GM23338 (cell line): ENCODE data around the gene LAPTM5.

ENCODE experiments used
- CREB1 ChIP-seq: fragments of 250-450 bp; sonication (Bioruptor Pico); IDR thresholded peaks from 2 replicates; pipeline ENCODE4 v1.5.0; 2020; ENCODE audit warnings: low read depth, mild to moderate bottlenecking, moderate library complexity
- CTCF ChIP-seq, 2 experiments: fragments of 200-600 bp in 1 of 2; sonication (generic) in 1 of 2; conservative IDR thresholded peaks; 2 replicates each; pipeline versions ENCODE4 v1.5.1 to v1.6.1; 2016 to 2017; ENCODE audit warnings: antibody characterized with exemption in 2 of 2, low read depth in 2 of 2, mild to moderate bottlenecking in 2 of 2, moderate library complexity in 1 of 2
- ETS1 ChIP-seq: IDR thresholded peaks from 2 replicates; pipeline ENCODE4 v1.6.1; 2016; ENCODE audit warnings: antibody characterized with exemption
- EZH2 ChIP-seq: fragments of 200-600 bp; sonication (generic); IDR thresholded peaks from one replicate; pipeline ENCODE4 v1.8.0; 2017; ENCODE audit warnings: antibody characterized with exemption, mild to moderate bottlenecking, low read depth; ENCODE audit not compliant: unreplicated experiment
- EZH2phosphoT487 ChIP-seq: fragments of 200-600 bp; sonication (generic); IDR thresholded peaks from one replicate; pipeline ENCODE4 v1.8.1; 2018; ENCODE audit warnings: antibody characterized with exemption; ENCODE audit not compliant: unreplicated experiment
- JUNB ChIP-seq: IDR thresholded peaks from one replicate; pipeline ENCODE4 v1.6.1; 2016; ENCODE audit warnings: antibody characterized with exemption; ENCODE audit not compliant: unreplicated experiment
- POLR2AphosphoS5 ChIP-seq: IDR thresholded peaks from 2 replicates; pipeline ENCODE4 v1.6.1; 2016; ENCODE audit warnings: antibody characterized with exemption, low read depth
- REST ChIP-seq: IDR thresholded peaks from one replicate; pipeline ENCODE4 v1.6.1; 2018; ENCODE audit warnings: antibody characterized with exemption; ENCODE audit not compliant: unreplicated experiment
- STAT1 ChIP-seq: IDR thresholded peaks from one replicate; pipeline ENCODE4 v1.6.1; 2016; ENCODE audit warnings: antibody characterized with exemption; ENCODE audit not compliant: unreplicated experiment
- ZNF114 ChIP-seq: fragments of 250-450 bp; sonication (Bioruptor Pico); IDR thresholded peaks from 2 replicates; pipeline ENCODE4 v1.5.0; 2020; ENCODE audit warnings: mild to moderate bottlenecking, moderate library complexity
- ZNF331 ChIP-seq: fragments of 250-450 bp; sonication (Bioruptor Pico); IDR thresholded peaks from 2 replicates; pipeline ENCODE4 v1.5.0; 2020; ENCODE audit warnings: low read depth, mild to moderate bottlenecking, moderate library complexity
- TF ChIP-seq, protein P1 (sequence below): fragments of 250-450 bp; sonication (Bioruptor Pico); IDR thresholded peaks from 2 replicates; pipeline ENCODE4 v1.5.0; 2020; ENCODE audit warnings: mild to moderate bottlenecking, moderate library complexity

- TF ChIP-seq CREB1 (CRISPR knock-in tag) (no peak), CTCF (conservative IDR thresholded peaks at IDR 0.05; ENCODE audit: low read depth in 2 of 2) (no peak), REST (no peak), POLR2AphosphoS5 (no peak), JUNB (no peak), EZH2phosphoT487 (no peak), ZNF114 (no peak), EZH2 (no peak), ETS1 (no peak), STAT1 (no peak), ZNF331 (no peak)
- TF ChIP-seq, protein P1, sequence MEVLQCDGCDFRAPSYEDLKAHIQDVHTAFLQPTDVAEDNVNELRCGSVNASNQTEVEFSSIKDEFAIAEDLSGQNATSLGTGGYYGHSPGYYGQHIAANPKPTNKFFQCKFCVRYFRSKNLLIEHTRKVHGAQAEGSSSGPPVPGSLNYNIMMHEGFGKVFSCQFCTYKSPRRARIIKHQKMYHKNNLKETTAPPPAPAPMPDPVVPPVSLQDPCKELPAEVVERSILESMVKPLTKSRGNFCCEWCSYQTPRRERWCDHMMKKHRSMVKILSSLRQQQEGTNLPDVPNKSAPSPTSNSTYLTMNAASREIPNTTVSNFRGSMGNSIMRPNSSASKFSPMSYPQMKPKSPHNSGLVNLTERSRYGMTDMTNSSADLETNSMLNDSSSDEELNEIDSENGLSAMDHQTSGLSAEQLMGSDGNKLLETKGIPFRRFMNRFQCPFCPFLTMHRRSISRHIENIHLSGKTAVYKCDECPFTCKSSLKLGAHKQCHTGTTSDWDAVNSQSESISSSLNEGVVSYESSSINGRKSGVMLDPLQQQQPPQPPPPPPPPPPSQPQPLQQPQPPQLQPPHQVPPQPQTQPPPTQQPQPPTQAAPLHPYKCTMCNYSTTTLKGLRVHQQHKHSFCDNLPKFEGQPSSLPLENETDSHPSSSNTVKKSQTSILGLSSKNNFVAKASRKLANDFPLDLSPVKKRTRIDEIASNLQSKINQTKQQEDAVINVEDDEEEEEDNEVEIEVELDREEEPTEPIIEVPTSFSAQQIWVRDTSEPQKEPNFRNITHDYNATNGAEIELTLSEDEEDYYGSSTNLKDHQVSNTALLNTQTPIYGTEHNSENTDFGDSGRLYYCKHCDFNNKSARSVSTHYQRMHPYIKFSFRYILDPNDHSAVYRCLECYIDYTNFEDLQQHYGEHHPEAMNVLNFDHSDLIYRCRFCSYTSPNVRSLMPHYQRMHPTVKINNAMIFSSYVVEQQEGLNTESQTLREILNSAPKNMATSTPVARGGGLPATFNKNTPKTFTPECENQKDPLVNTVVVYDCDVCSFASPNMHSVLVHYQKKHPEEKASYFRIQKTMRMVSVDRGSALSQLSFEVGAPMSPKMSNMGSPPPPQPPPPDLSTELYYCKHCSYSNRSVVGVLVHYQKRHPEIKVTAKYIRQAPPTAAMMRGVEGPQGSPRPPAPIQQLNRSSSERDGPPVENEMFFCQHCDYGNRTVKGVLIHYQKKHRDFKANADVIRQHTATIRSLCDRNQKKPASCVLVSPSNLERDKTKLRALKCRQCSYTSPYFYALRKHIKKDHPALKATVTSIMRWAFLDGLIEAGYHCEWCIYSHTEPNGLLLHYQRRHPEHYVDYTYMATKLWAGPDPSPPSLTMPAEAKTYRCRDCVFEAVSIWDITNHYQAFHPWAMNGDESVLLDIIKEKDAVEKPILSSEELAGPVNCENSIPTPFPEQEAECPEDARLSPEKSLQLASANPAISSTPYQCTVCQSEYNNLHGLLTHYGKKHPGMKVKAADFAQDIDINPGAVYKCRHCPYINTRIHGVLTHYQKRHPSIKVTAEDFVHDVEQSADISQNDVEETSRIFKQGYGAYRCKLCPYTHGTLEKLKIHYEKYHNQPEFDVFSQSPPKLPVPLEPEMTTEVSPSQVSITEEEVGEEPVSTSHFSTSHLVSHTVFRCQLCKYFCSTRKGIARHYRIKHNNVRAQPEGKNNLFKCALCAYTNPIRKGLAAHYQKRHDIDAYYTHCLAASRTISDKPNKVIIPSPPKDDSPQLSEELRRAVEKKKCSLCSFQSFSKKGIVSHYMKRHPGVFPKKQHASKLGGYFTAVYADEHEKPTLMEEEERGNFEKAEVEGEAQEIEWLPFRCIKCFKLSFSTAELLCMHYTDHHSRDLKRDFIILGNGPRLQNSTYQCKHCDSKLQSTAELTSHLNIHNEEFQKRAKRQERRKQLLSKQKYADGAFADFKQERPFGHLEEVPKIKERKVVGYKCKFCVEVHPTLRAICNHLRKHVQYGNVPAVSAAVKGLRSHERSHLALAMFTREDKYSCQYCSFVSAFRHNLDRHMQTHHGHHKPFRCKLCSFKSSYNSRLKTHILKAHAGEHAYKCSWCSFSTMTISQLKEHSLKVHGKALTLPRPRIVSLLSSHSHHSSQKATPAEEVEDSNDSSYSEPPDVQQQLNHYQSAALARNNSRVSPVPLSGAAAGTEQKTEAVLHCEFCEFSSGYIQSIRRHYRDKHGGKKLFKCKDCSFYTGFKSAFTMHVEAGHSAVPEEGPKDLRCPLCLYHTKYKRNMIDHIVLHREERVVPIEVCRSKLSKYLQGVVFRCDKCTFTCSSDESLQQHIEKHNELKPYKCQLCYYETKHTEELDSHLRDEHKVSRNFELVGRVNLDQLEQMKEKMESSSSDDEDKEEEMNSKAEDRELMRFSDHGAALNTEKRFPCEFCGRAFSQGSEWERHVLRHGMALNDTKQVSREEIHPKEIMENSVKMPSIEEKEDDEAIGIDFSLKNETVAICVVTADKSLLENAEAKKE (CRISPR knock-in tag): no peak
Observed at GRCh38 chr1:30733493-30733892, 24.1 kb downstream of the LAPTM5 start.
